AG20443 (cell line): ENCODE data around the gene LRRC75B.
"Not testable (repeated sequence)": the region's sequence is repeated elsewhere in the genome, so short reads cannot be mapped to it uniquely, and the experiment has no call there.

Source experiments
- DNase-seq: peaks from one replicate; pipeline ENCODE4 v3.0.0; 2012; ENCODE audit warnings: low spot score, mixed read lengths

Gene LRRC75B

DNA sequence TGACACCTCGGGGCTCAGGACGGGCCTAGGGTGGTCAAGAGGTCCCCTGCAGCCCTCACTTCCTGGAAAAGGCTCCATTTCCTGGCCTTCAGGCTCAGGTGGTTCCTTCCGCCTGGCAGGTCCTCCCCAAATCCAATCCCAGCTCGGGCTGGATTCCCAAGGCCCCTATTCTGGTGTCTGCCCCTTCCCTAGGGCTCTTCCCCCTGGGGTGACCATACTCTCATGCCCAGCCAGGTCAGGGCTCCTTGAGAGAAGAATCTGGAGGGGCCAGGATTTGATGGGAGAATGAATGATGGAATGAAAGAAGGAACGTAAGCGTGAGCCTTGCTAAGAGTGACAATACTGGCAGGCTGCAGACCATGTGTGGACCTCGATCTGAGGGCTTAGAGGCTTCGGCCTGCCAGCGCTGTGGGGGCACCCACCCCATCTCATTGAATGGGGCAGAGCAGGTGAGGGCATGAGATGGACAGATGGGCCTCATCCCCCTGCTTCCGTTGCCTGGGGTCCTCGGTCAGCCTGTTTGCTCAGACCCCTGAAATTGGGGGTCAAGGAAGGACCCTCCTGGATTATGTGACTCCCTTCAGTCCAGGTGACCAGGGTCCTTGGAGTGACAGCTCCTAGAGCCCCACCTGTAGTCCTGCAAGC is 9.4 kb upstream of the LRRC75B start:
- not testable (repeated sequence) for DNase-seq

GRCh38 chr22:24601217-24602104 is 8.6 kb upstream of the LRRC75B start:
- DNase-seq = no peak

- DNase-seq = not testable (repeated sequence)
Measured at GRCh38 chr22:24599958-24600715, 7.3 kb upstream of the LRRC75B start.

GRCh38 chr22:24599514-24599913 is 6.6 kb upstream of the LRRC75B start:
- no peak for DNase-seq

- DNase-seq = not testable (repeated sequence)
Measured at GRCh38 chr22:24597076-24597475, 4.2 kb upstream of the LRRC75B start.

DNA sequence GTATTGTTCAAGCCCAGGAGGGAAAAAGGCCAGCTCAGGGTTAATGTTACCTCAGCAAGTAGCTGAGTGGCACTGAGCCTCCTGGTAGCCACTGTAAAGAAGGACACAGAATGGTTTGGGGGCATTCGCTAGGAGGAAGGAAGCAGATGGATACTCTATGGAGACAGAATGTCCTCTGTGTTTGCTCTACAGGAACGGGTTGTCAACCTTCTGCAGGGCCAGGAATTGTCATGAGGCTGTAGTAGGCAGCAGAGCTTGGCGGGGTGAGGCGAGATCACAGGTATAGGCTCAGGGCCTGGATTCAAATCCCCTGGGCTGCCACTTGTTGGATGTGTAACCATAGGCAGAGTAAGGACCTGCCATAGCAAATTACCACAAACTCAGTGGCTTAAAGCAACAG is 3.0 kb upstream of the LRRC75B start:
- no peak for DNase-seq

DNA sequence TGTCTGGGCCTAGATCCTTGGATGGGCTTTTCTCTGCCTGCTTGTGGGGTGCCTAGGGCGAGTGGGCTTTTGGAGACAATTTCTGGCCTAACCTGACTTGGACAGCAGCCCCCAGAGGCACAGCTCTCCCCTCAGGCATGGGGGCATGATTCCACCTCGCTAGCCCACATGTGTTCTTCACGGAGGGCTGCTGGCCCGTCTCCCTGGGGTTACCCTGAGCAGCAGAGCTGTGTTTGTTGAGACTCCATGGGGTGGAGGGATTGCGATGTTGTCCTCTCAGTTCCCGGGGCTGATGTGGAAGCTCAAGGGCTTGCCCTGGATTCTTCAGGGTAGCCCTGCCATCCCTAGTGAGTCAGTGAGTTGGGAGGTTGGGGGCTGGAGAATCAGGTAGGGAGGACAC is 2.4 kb upstream of the LRRC75B start:
- no peak for DNase-seq

DNA sequence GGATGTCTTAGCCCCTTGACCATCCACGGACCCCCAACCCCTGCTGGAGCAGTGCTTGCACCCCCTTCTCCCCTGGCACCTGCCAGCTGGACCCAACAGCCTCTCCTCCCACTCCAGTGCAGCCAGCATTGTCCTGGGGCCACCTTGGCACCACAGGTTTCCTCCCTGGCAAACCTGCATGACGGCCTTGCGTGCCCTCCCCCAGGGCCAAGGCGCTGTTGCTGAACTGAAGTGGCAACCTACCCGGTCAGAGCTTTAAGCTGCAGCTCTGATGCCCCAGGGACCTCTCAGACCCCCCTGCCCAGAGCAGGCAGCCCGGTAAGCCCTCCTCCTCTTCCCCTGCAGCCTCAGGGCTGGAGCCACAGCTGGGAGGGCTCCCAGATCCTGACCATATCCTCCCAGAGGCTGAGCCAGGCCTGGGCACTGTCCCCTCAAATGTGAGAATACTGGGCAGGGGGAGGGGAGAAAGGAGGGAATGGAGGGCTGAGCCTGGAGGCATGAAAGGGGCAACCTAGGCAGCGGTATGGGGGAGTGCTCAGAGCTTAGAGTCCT is 1.8 kb upstream of the LRRC75B start:
- no peak for DNase-seq

DNA sequence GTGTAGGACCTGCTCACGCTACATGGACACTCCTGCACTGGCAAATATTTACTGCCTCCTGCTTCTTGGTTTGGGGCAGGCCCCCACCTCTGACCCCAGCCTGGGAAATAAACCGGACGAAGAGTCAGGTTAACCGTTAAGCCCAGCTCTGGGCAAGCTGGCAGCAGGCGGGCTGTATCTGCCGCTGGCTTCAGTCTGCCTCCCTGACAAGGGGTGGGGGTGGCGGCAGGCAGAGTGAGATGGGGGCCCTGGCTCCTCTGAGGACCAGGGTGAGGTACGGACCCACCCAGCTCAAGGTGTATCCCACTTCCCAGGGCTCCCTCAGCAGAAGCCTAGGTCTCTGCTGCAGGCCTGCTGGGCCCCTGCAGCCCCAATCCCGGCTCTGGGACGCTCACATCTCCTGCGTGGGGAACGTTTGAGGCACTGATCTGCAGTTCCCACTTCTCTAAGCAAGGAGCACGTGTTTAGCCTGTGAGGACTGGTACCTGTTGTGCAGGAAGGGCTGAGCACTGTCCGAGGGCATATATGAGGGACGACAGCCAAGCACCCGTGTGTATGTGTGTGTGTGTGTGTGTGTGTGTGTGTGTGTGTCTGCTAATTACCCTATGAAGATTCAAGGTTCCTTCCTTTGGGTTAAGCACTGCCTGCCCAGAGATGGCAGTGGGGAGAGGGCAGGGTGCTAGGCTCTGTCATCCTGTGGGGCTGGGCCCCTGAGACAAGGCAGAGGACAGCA is 1.1 kb upstream of the LRRC75B start:
- no peak for DNase-seq

DNA sequence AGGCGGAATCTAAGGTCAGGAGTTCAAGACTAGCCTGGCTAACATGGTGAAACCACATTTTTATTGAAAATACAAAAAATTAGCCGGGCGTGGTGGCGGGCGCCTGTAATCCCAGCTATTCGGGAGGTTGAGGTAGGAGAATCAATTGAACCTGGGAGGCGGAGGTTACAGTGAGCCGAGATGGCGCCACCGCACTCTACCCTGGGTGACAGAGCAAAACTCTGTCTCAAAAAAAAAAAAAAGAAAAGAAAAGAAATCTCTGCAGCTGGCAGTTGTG is 624 bp upstream of the LRRC75B start:
- DNase-seq = not testable (repeated sequence)

- DNase-seq = peak; percentile 47
Measured at GRCh38 chr22:24592058-24592850, 619 bp downstream of the LRRC75B start.

GRCh38 chr22:24591286-24591830 is 1.5 kb downstream of the LRRC75B start:
- no peak for DNase-seq

DNA sequence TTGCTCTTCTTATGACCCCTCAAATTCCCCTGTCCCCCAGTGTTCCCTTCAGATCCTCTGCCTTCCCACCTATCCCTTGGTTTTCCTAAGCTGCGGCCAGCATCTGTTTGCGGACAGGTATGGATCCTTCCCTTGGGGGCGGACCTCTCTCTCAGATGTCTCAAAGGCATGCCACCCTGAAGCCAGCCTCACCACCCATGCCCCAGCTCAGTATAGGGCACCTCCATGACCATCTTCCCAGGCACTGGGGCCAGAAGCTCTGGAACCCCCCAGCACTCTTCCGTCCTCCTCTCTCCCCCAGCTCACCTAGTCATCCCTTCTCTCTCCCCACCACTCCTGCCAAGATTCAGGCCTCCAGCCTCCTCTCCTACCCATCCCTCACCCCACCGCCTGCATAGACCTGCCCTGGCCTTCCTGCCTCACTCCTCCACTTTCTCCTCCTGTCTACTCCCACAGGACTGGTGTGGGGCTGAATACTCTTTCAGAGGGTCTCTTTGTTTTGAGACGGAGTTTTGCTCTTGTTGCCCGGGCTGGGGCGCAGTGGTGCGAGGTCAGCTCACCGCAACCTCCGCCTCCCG is 2.2 kb downstream of the LRRC75B start:
- DNase-seq = no peak

- DNase-seq = no peak
Measured at GRCh38 chr22:24589518-24590030, 3.3 kb downstream of the LRRC75B start.

GRCh38 chr22:24588757-24589481 is 4.0 kb downstream of the LRRC75B start:
- DNase-seq = no peak

- DNase-seq = no peak
Measured at GRCh38 chr22:24588381-24588756, 4.5 kb downstream of the LRRC75B start.

DNA sequence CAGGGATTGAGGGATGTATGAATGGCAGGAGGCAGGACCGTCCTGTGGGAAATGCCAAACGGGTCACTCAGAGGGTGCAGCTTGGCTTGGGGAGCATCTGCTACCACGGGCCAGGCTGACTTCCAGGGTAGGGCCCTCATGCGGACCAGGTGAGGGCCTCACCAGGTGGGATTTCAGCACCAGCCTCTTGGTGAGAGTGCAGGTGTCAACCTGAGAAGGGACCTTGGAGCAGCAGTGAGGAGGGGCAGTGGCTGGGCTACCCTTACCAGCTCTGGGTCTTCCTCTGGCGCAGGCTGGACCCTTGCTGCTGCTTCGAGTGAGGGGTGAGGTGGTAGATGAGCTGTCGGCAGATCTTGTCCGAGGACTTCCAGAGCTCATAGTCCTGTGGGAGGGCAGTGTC is 4.9 kb downstream of the LRRC75B start:
- DNase-seq = no peak

DNA sequence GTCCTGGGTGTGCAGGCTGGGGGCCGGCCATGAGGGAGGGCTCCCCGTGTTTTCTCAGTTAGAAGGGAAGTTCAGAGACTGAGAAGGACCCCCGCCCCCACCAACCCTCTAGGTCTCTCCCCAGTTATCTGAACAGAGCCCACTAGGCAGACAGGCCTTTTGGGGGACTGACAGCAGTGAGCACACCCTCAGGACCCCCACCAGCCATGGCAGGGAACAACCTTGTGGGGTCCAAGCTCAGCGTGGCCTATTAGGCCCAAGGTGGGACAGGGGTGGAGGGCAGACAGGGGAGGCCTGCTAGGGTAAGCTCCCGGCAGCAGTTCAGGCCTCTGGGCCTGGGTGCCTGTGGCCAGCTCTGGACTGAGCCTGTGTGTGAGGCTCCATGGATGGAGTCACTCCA is 5.6 kb downstream of the LRRC75B start:
- no peak for DNase-seq

- DNase-seq = no peak
Measured at GRCh38 chr22:24585927-24586546, 6.8 kb downstream of the LRRC75B start.
